LHCN-M2 (cell line): ENCODE results near the gene FMNL2. TPM values are rescaled to one million over a fixed set of nuclear protein-coding genes. Genes with fewer than 3 reads are reported as not detected.

ENCODE experiments used
- DNase-seq: peaks from one replicate; pipeline ENCODE4 v3.0.0-alpha.2; 2012; ENCODE audit warnings: low read depth
- total RNA-seq: library from RNA; depleted of rRNA; stranded (reverse); fragments of >200 nt; gene quantifications from 2 replicates; pipeline ENCODE4 v1.2.3, GENCODE V29; 2014

The FMNL2 gene
- total RNA-seq, 1 experiment from 2014 or later, result 11.6 TPM

GRCh38 chr2:152578573-152578972 lies 243.6 kb downstream of the FMNL2 start:
- DNase-seq, result no peak

GRCh38 chr2:152580714-152581113 lies 245.7 kb downstream of the FMNL2 start:
- peak; percentile 65 for DNase-seq

- DNase-seq, result peak; percentile 70
These were observed 246.4 kb downstream of the FMNL2 start for GRCh38 chr2:152581360-152581759.

- DNase-seq, result no peak
These were observed 247.1 kb downstream of the FMNL2 start for GRCh38 chr2:152582081-152582480.

- no peak for DNase-seq
These were observed 248.7 kb downstream of the FMNL2 start for GRCh38 chr2:152583512-152584229.

GRCh38 chr2:152584301-152584700 lies 249.3 kb downstream of the FMNL2 start:
- peak; percentile 75 for DNase-seq

GRCh38 chr2:152585830-152586484 lies 251.0 kb downstream of the FMNL2 start:
- peak; percentile 94 for DNase-seq

- peak; percentile 43 for DNase-seq
These were observed 252.4 kb downstream of the FMNL2 start for GRCh38 chr2:152587187-152587947.

- DNase-seq, result no peak
These were observed 254.0 kb downstream of the FMNL2 start for GRCh38 chr2:152588998-152589397.

- peak; percentile 47 for DNase-seq
These were observed 259.2 kb downstream of the FMNL2 start for GRCh38 chr2:152594022-152594766.

- DNase-seq, result peak; percentile 98
These were observed 259.8 kb downstream of the FMNL2 start for GRCh38 chr2:152594792-152595191.

GRCh38 chr2:152598975-152599759 lies 264.2 kb downstream of the FMNL2 start:
- peak; percentile 64 for DNase-seq

GRCh38 chr2:152600051-152600657 lies 265.2 kb downstream of the FMNL2 start:
- no peak for DNase-seq

GRCh38 chr2:152600697-152601096 lies 265.7 kb downstream of the FMNL2 start:
- peak; percentile 68 for DNase-seq

GRCh38 chr2:152602750-152603149 lies 267.8 kb downstream of the FMNL2 start:
- no peak for DNase-seq

- no peak for DNase-seq
These were observed 268.2 kb downstream of the FMNL2 start for GRCh38 chr2:152603166-152603565.

GRCh38 chr2:152606081-152606480 lies 271.1 kb downstream of the FMNL2 start:
- DNase-seq, result no peak

GRCh38 chr2:152606941-152607340 lies 272.0 kb downstream of the FMNL2 start:
- DNase-seq, result no peak

GRCh38 chr2:152607793-152608300 lies 272.9 kb downstream of the FMNL2 start:
- DNase-seq, result no peak

GRCh38 chr2:152609154-152609553 lies 274.2 kb downstream of the FMNL2 start:
- DNase-seq, result no peak
